NCI-H460 (cell line): ENCODE measurements around the gene UQCRFS1. TPM values are rescaled to one million over a fixed set of nuclear protein-coding genes. Genes with fewer than 3 reads are reported as not detected.

Experiments used
- DNase-seq: peaks from one replicate; pipeline ENCODE4 v3.0.0-alpha.2; 2016; ENCODE audit warnings: low read depth; ENCODE audit errors: extremely low read depth
- small RNA-seq, 2 experiments: library from RNA; depleted of rRNA; stranded (forward); fragments of <200 nt; gene quantifications; one replicate each; pipeline ENCODE3, GENCODE V24; 2014
- total RNA-seq: library from RNA; depleted of rRNA; stranded (reverse); fragments of >200 nt; shearing (Covaris generic); gene quantifications from 2 replicates; pipeline ENCODE4 v1.2.3, GENCODE V29; 2014

UQCRFS1 gene
- total RNA-seq, 1 experiment from 2014 or later, result 47.8 TPM

DNA sequence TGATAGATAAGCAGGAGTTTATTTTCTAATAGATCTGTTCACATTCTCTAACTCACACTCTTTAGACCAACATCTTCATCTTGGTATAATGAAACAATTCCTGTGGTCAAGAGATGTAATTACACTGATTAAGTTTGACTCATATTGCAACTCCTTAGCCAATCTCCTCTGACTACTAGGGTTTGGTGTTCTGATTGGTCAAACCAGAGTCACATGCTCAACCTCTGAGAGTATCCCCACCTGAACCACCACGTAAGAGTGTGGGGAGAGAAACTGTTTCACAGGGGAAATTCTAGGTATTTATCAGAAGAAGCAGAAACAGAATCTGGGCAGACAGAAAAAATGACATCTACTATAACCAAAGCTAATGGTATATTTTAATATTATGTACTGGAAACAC, 42.4 kb downstream of the UQCRFS1 start:
- DNase-seq, result no peak

DNA sequence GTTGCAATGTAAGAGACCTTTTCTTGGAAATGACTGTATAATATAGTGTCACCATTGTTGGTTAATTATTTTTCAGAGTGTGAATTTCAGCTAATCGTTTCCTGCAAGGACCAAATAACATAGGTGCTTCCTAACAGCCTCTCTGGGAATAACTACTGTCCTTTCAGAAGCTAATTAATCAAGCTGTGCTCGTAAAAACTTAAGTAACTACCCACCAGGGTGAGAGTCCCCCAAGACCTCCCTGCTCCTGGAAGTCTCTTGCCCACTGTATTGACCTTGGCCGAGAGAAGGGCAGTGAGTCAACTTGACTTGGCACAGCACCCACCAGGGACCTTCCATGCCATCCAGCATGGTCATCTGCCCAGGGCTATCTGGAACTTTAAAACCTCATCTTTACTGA, 50.3 kb downstream of the UQCRFS1 start:
- DNase-seq, result no peak

DNA sequence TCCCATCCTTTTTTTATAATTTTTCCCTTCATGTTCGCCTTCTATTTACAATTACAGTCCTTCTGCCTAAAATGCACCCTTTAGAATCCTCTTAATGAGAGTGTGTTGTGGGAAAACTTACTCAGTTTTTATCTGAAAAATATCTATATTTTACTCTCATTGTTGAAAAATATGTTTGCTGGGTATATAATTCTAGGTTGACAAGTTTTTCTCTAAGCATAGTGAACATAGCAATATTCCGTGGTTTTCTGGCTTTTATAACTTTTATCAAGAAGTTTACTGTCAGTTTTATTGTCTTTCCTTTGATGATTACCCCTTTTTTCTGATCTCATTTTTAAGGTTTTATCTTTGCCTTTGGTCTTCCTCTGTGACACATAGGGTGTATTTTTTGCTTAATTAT, 57.3 kb downstream of the UQCRFS1 start:
- no peak for DNase-seq

Small RNAs within 50 kb of the gene (small RNA-seq; reads per million reads assigned to genes)
- gene RN7SL340P, result 0 reads per million in 2 experiments
